GM12892 (cell line): ENCODE data around the gene ADAMTS16.

Experiments used
- POLR2AphosphoS5 ChIP-seq: IDR thresholded peaks from 2 replicates; pipeline ENCODE4 v1.6.1; 2011; ENCODE audit warnings: low read depth, low read length, control low read depth
- TAF1 ChIP-seq: IDR thresholded peaks from 2 replicates; pipeline ENCODE4 v1.6.1; 2011; ENCODE audit warnings: low read depth, mild to moderate bottlenecking, control low read depth, low read length, borderline replicate concordance

- TF ChIP-seq TAF1 (no peak), POLR2AphosphoS5 (no peak)
Observed at GRCh38 chr5:5298068-5298633, 158.0 kb downstream of the ADAMTS16 start.
